HG02852 (cell line): ENCODE results near the gene HOXD9.

Experiments
- ATAC-seq: cut with Tn5 transposase; IDR thresholded peaks from one replicate; pipeline ENCODE4 v1.9.1; 2021; ENCODE audit warnings: mild to moderate bottlenecking, moderate library complexity; ENCODE audit not compliant: unreplicated experiment

HOXD9 gene

GRCh38 chr2:176151442-176152287 is 29.1 kb downstream of the HOXD9 start, which contains the start of gene HOXD4:
Gene HOXD4 (plus strand): TSS chr2:176151550. CDS start chr2:176151634, 84 bp downstream.
- ATAC-seq, result no peak

- ATAC-seq, result no peak
These were observed 30.0 kb downstream of the HOXD9 start for GRCh38 chr2:176152350-176153181.

- ATAC-seq, result no peak
These were observed 32.2 kb downstream of the HOXD9 start for GRCh38 chr2:176154576-176155252.

GRCh38 chr2:176155356-176156044 is 33.0 kb downstream of the HOXD9 start:
- ATAC-seq, result no peak

- ATAC-seq, result no peak
These were observed 33.8 kb downstream of the HOXD9 start for GRCh38 chr2:176156301-176156806.

GRCh38 chr2:176156807-176157498 is 34.4 kb downstream of the HOXD9 start, which contains the start of gene HOXD3:
Gene HOXD3 (plus strand): TSS chr2:176157307. CDS start chr2:176169115, 11,808 bp downstream.
- no peak for ATAC-seq

- no peak for ATAC-seq
These were observed 35.1 kb downstream of the HOXD9 start for GRCh38 chr2:176157499-176158185.

- ATAC-seq, result no peak
These were observed 35.7 kb downstream of the HOXD9 start for GRCh38 chr2:176158186-176158591.

- no peak for ATAC-seq
These were observed 36.5 kb downstream of the HOXD9 start for GRCh38 chr2:176158855-176159662.

- no peak for ATAC-seq
These were observed 37.2 kb downstream of the HOXD9 start for GRCh38 chr2:176159663-176160250.

- ATAC-seq, result no peak
These were observed 37.9 kb downstream of the HOXD9 start for GRCh38 chr2:176160251-176160985.

- no peak for ATAC-seq
These were observed 38.7 kb downstream of the HOXD9 start for GRCh38 chr2:176160986-176161824.

- ATAC-seq, result no peak
These were observed 39.5 kb downstream of the HOXD9 start for GRCh38 chr2:176161825-176162626.

- no peak for ATAC-seq
These were observed 40.6 kb downstream of the HOXD9 start for GRCh38 chr2:176162911-176163671.

GRCh38 chr2:176163672-176164056 is 41.1 kb downstream of the HOXD9 start:
- no peak for ATAC-seq
